Measurements from ENCODE around the gene LAIR2.

Gene LAIR2

GRCh38 chr19:54521022-54521859 is 18.6 kb downstream of the LAIR2 start:
- DNase-seq (ENCODE audit: low read depth in 1 of 2, low spot score in 1 of 2), result peak in 1 of 2 experiments; percentile 13
- no peak overlapping the region for H3K27ac ChIP-seq (replicated peaks)
- TF ChIP-seq CTCF (IDR thresholded peaks at IDR 0.05; ENCODE audit: insufficient read depth, low read length), result no peak
- peak; percentile 65; the same call in 1 of the 2 replicates for TF ChIP-seq SPI1 (IDR thresholded peaks at IDR 0.05; ENCODE audit: borderline replicate concordance, low read depth)
- TF ChIP-seq REST (IDR thresholded peaks at IDR 0.05; ENCODE audit: insufficient replicate concordance, low read depth), result peak; percentile 26
- H3K27me3 ChIP-seq (ENCODE audit: insufficient read depth, poor library complexity, severe bottlenecking), result peaks cover 10% of the 10 kb centered on the region
- H3K4me3 ChIP-seq (replicated peaks; ENCODE audit: insufficient read depth, low read length), result no peak overlapping the region

- Histone ChIP-seq H3K27ac (replicated peaks) (no peak overlapping the region), H3K4me3 (replicated peaks; ENCODE audit: insufficient read depth, low read length) (no peak overlapping the region), H3K27me3 (ENCODE audit: insufficient read depth, poor library complexity, severe bottlenecking) (peaks cover 10% of the 10 kb centered on the region)
- DNase-seq (ENCODE audit: low read depth in 1 of 2, low spot score in 1 of 2), result no peak
- TF ChIP-seq CTCF (IDR thresholded peaks at IDR 0.05; ENCODE audit: insufficient read depth, low read length) (no peak), REST (IDR thresholded peaks at IDR 0.05; ENCODE audit: insufficient replicate concordance, low read depth) (no peak), POLR2AphosphoS5 (IDR thresholded peaks at IDR 0.05; ENCODE audit: low read depth) (no peak), SPI1 (IDR thresholded peaks at IDR 0.05; ENCODE audit: borderline replicate concordance, low read depth) (no peak)
Observed at GRCh38 chr19:54521860-54522513, 19.4 kb downstream of the LAIR2 start.

GRCh38 chr19:54523403-54523802 is 20.8 kb downstream of the LAIR2 start:
- H3K4me3 ChIP-seq (replicated peaks; ENCODE audit: insufficient read depth, low read length), result no peak overlapping the region
- peaks cover 10% of the 10 kb centered on the region for H3K27me3 ChIP-seq (ENCODE audit: insufficient read depth, poor library complexity, severe bottlenecking)
- peak in 1 of 2 experiments; percentile 66 for DNase-seq (ENCODE audit: low read depth in 1 of 2, low spot score in 1 of 2)
- TF ChIP-seq SPI1 (IDR thresholded peaks at IDR 0.05; ENCODE audit: borderline replicate concordance, low read depth) (no peak), CTCF (IDR thresholded peaks at IDR 0.05; ENCODE audit: insufficient read depth, low read length) (no peak), POLR2AphosphoS5 (IDR thresholded peaks at IDR 0.05; ENCODE audit: low read depth) (no peak), REST (IDR thresholded peaks at IDR 0.05; ENCODE audit: insufficient replicate concordance, low read depth) (no peak), GABPA (IDR thresholded peaks at IDR 0.05; ENCODE audit: low read depth) (no peak)
- H3K27ac ChIP-seq (replicated peaks), result no peak overlapping the region
